Measurements from ENCODE around the gene ADAMTS18. TPM values are rescaled to one million over a fixed set of nuclear protein-coding genes. Genes with fewer than 3 reads are reported as not detected.

ADAMTS18 gene
- total and polyA plus RNA-seq, 2 donors (not counting 3 experiments of a cell fraction or from before 2014, with no cell fraction given) = 18.4 to 27.5 TPM

GRCh38 chr16:77364770-77365169 lies 70.1 kb downstream of the ADAMTS18 start:
- intact Hi-C loops (cut with micrococcal nuclease) (no loop called here), dilution Hi-C loops (cut with MboI; ENCODE audit: extremely low pct_ligation_motif_present, low sequenced_read_pairs) (no loop called here)
- no peaks in the 10 kb centered on the region for H3K9me3 ChIP-seq (replicated peaks; ENCODE audit: control insufficient read depth, insufficient read depth, low read length)
- H3K4me3 ChIP-seq (replicated peaks in 1 of 3; ENCODE audit: insufficient read depth in 1 of 3, low read depth in 1 of 3, low read length in 3 of 3) = no peak overlapping the region
- no TSS peak for BruUV-seq (replicated peaks)
- H3K27me3 ChIP-seq (ENCODE audit: control insufficient read depth in 2 of 2, insufficient read depth in 2 of 2, low read length in 2 of 2) = no peaks in the 10 kb centered on the region
- no peak overlapping the region for H3K27ac ChIP-seq (ENCODE audit: insufficient read depth, low read depth, low read length)
- no peak overlapping the region for H2AFZ ChIP-seq (ENCODE audit: low read depth, low read length)
- DNase-seq (ENCODE audit: low read depth, low spot score) (no peak), FAIRE-seq (no peak)
- no peaks in the 10 kb centered on the region for H4K20me1 ChIP-seq (replicated peaks; ENCODE audit: control insufficient read depth, extremely low read depth, insufficient read depth, low read length)
- H3K9ac ChIP-seq (replicated peaks; ENCODE audit: extremely low read depth, insufficient read depth, low read length) = no peak overlapping the region
- no peak overlapping the region for H3K4me2 ChIP-seq (ENCODE audit: insufficient read depth, low read length)
- ChIA-PET CTCF (interaction anchor here (1.0 kb wide), 1 partner anchor 41 kb away, joined by 3 read pairs; no protein-coding TSS in a partner anchor), POLR2A (no interaction called here)
- no peaks in the 10 kb centered on the region for H3K79me2 ChIP-seq (ENCODE audit: control insufficient read depth, insufficient read depth, low read length)
- no peaks in the 10 kb centered on the region for H3K9me1 ChIP-seq (replicated peaks; ENCODE audit: control insufficient read depth, extremely low read depth, insufficient read depth, low read length)
- TF ChIP-seq JUN (IDR thresholded peaks at IDR 0.05; ENCODE audit: borderline replicate concordance, insufficient read depth, insufficient read length, low read depth) = no peak
- no peak for TF ChIP-seq GATA2 (IDR thresholded peaks at IDR 0.05; ENCODE audit: insufficient read depth, insufficient read length, low read depth, low read length)
- TF ChIP-seq FOS (IDR thresholded peaks at IDR 0.05; ENCODE audit: borderline replicate concordance, insufficient read depth, low read length) = no peak
- no peak for TF ChIP-seq CTCF (IDR thresholded peaks at IDR 0.05; ENCODE audit: extremely low read depth in 1 of 2, insufficient read depth in 1 of 2, low read depth in 1 of 2, low read length in 2 of 2)
- TF ChIP-seq MAX (IDR thresholded peaks at IDR 0.05; ENCODE audit: insufficient read depth, insufficient read length) = no peak
- no peak for TF ChIP-seq POLR2AphosphoS5 (IDR thresholded peaks at IDR 0.05; ENCODE audit: insufficient read depth, low read depth, low read length)
- no peaks in the 10 kb centered on the region for H3K4me1 ChIP-seq (ENCODE audit: control insufficient read depth, extremely low read depth, insufficient read depth, low read length)
- peaks cover 2 to 5% of the 10 kb centered on the region in 2 experiments for H3K36me3 ChIP-seq (ENCODE audit: control insufficient read depth in 2 of 2, extremely low read depth in 1 of 2, insufficient read depth in 2 of 2, low read length in 2 of 2)
